GM23248 (cell line): ENCODE results near the gene KDM3B.

Experiments
- EZH2 ChIP-seq: fragments of 200-600 bp; sonication (generic); IDR thresholded peaks from 2 replicates; pipeline ENCODE4 v1.6.1; 2018; ENCODE audit warnings: antibody characterized with exemption, mild to moderate bottlenecking; ENCODE audit not compliant: insufficient read depth, poor library complexity, severe bottlenecking
- EZH2phosphoT487 ChIP-seq: fragments of 200-600 bp; sonication (generic); IDR thresholded peaks from 2 replicates; pipeline ENCODE4 v1.6.1; 2018; ENCODE audit warnings: antibody characterized with exemption, moderate library complexity, mild to moderate bottlenecking, low read depth; ENCODE audit not compliant: insufficient read depth

GRCh38 chr5:138305797-138306196 is 46.7 kb upstream of the KDM3B start:
- TF ChIP-seq EZH2 (no peak), EZH2phosphoT487 (no peak)
